ENCODE data around the gene NUDCD2. TPM values are rescaled to one million over a fixed set of nuclear protein-coding genes. Genes with fewer than 3 reads are reported as not detected.

NUDCD2 gene
- total and polyA plus RNA-seq, 9 of the 15 experiments (the other 6 are each of a cell fraction or from before 2014, with no cell fraction given): 14.6 to 76.9 (median 32.5) TPM

DNA sequence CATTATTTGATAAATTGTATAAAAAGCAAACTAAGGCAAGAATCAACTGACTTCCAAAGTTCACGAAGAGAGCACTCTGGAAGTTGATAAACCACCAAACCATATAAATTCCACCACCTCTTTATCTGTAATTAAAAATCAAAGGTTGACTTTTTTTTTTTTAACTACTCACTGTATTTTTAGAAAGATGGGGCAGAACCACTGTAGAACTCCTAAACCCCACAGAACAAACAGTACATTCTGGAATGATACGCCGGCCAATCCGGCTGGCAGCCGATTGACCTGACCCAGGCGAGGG lies 22.9 kb downstream of the NUDCD2 start:
- Histone ChIP-seq H3K4me1 (replicated peaks in 1 of 2; ENCODE audit: control insufficient read depth in 2 of 2, insufficient read depth in 2 of 2, low read length in 2 of 2) (peaks cover 3 to 33% of the 10 kb centered on the region in 2 experiments; a peak in 4 of 5 replicates), H3K9me3 (replicated peaks; ENCODE audit: control insufficient read depth, insufficient read depth, low read depth, low read length) (no peaks in the 10 kb centered on the region), H3K4me3 (peak overlapping the region; percentile 71), H3K79me2 (ENCODE audit: control insufficient read depth, insufficient read depth, low read length) (peaks cover 65% of the 10 kb centered on the region), H4K20me1 (replicated peaks; ENCODE audit: control insufficient read depth, insufficient read depth, low read length) (peaks cover 12% of the 10 kb centered on the region), H2AFZ (ENCODE audit: low read depth, low read length) (peak overlapping the region; percentile 48; the same call in 1 of the 2 replicates), H3K4me2 (ENCODE audit: insufficient read depth, low read length) (peak overlapping the region; percentile 68), H3K36me3 (ENCODE audit: control insufficient read depth, insufficient read depth, low read length) (peaks cover 30% of the 10 kb centered on the region), H3K27me3 (ENCODE audit: control insufficient read depth in 2 of 2, insufficient read depth in 2 of 2, low read length in 2 of 2) (no peaks in the 10 kb centered on the region), H3K9me1 (ENCODE audit: control insufficient read depth, insufficient read depth, low read length) (no peaks in the 10 kb centered on the region), H3K27ac (ENCODE audit: extremely low read depth, low read depth, low read length) (peak overlapping the region; percentile 59; the same call in 2 of the 3 replicates), H3K9ac (ENCODE audit: insufficient read depth in 1 of 2, low read depth in 2 of 2, low read length in 2 of 2) (peak overlapping the region in 1 of 2 experiments; percentile 77; a peak in 2 of 4 replicates)
- intact Hi-C loops (cut with micrococcal nuclease): loop anchor here (1.0 to 5.0 kb wide), 3 partner anchors 22 to 920 kb away; no protein-coding TSS in a partner anchor
- ChIA-PET CTCF (ENCODE audit: low intra/inter-chr PET ratio) (interaction anchor here (1.2 kb wide), 1 partner anchor 14 kb away, joined by 3 read pairs; no protein-coding TSS in a partner anchor), POLR2A (interaction anchor here (0.8 to 9.0 kb wide), 5 partner anchors 10 to 95 kb away, joined by 3 to 126 read pairs (median 3); partner anchors contain the start of genes HMMR and NUDCD2)
- 0% methylated on average over 4 of the region's 6 CpGs for WGBS (ENCODE audit: insufficient coverage, low coverage, missing lambda C conversion rate)
- DNase-seq (ENCODE audit: extremely low read depth in 1 of 4, low spot score in 3 of 4) (no peak), ATAC-seq (no peak), FAIRE-seq (no peak)
- no TSS peak for BruUV-seq (replicated peaks)
- in situ Hi-C loops (cut with MboI): no loop called here
- 0 out of 2 replicates have a peak, but pooled peaks have one; percentile 42 for TF ChIP-seq CHCHD3 (CRISPR knock-in tag; IDR thresholded peaks at IDR 0.05)
- TF ChIP-seq, protein P1, sequence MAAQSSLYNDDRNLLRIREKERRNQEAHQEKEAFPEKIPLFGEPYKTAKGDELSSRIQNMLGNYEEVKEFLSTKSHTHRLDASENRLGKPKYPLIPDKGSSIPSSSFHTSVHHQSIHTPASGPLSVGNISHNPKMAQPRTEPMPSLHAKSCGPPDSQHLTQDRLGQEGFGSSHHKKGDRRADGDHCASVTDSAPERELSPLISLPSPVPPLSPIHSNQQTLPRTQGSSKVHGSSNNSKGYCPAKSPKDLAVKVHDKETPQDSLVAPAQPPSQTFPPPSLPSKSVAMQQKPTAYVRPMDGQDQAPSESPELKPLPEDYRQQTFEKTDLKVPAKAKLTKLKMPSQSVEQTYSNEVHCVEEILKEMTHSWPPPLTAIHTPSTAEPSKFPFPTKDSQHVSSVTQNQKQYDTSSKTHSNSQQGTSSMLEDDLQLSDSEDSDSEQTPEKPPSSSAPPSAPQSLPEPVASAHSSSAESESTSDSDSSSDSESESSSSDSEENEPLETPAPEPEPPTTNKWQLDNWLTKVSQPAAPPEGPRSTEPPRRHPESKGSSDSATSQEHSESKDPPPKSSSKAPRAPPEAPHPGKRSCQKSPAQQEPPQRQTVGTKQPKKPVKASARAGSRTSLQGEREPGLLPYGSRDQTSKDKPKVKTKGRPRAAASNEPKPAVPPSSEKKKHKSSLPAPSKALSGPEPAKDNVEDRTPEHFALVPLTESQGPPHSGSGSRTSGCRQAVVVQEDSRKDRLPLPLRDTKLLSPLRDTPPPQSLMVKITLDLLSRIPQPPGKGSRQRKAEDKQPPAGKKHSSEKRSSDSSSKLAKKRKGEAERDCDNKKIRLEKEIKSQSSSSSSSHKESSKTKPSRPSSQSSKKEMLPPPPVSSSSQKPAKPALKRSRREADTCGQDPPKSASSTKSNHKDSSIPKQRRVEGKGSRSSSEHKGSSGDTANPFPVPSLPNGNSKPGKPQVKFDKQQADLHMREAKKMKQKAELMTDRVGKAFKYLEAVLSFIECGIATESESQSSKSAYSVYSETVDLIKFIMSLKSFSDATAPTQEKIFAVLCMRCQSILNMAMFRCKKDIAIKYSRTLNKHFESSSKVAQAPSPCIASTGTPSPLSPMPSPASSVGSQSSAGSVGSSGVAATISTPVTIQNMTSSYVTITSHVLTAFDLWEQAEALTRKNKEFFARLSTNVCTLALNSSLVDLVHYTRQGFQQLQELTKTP (IDR thresholded peaks at IDR 0.05; ENCODE audit: low read depth in 1 of 2, partially characterized antibody in 2 of 2): peak in 1 of 2 experiments; percentile 23
- 0 out of 2 replicates have a peak, but pooled peaks have one; percentile 34 for TF ChIP-seq ZNF436 (CRISPR knock-in tag; IDR thresholded peaks at IDR 0.05)
- TF ChIP-seq ZNF668 (CRISPR knock-in tag; IDR thresholded peaks at IDR 0.05): peak; percentile 77; the same call in 1 of the 2 replicates
- no peak for TF ChIP-seq ZFPM2 (CRISPR knock-in tag; IDR thresholded peaks at IDR 0.05)
- TF ChIP-seq, protein P2, sequence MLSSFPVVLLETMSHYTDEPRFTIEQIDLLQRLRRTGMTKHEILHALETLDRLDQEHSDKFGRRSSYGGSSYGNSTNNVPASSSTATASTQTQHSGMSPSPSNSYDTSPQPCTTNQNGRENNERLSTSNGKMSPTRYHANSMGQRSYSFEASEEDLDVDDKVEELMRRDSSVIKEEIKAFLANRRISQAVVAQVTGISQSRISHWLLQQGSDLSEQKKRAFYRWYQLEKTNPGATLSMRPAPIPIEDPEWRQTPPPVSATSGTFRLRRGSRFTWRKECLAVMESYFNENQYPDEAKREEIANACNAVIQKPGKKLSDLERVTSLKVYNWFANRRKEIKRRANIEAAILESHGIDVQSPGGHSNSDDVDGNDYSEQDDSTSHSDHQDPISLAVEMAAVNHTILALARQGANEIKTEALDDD (IDR thresholded peaks at IDR 0.05): 0 out of 2 replicates have a peak, but pooled peaks have one; percentile 3
- TF ChIP-seq CSDE1 (IDR thresholded peaks at IDR 0.05): 0 out of 4 replicates have a peak, but pooled peaks of 1 of the 2 experiments have one; percentile 7
- TF ChIP-seq, protein P3, sequence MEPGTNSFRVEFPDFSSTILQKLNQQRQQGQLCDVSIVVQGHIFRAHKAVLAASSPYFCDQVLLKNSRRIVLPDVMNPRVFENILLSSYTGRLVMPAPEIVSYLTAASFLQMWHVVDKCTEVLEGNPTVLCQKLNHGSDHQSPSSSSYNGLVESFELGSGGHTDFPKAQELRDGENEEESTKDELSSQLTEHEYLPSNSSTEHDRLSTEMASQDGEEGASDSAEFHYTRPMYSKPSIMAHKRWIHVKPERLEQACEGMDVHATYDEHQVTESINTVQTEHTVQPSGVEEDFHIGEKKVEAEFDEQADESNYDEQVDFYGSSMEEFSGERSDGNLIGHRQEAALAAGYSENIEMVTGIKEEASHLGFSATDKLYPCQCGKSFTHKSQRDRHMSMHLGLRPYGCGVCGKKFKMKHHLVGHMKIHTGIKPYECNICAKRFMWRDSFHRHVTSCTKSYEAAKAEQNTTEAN (CRISPR knock-in tag; IDR thresholded peaks at IDR 0.05): no peak
- peak; percentile 82; the same call in 1 of the 2 replicates for TF ChIP-seq PML (IDR thresholded peaks at IDR 0.05; ENCODE audit: low read length)
- TF ChIP-seq HNRNPL (IDR thresholded peaks at IDR 0.05; ENCODE audit: low read depth, low read length): no peak
- 0 out of 2 replicates have a peak, but pooled peaks have one; percentile 27 for TF ChIP-seq FOXJ2 (tag; IDR thresholded peaks at IDR 0.05)
- TF ChIP-seq DPF2 (IDR thresholded peaks at IDR 0.05): 0 out of 2 replicates have a peak, but pooled peaks have one; percentile 24
- TF ChIP-seq ZNF175 (CRISPR knock-in tag; IDR thresholded peaks at IDR 0.05; ENCODE audit: low read depth): no peak; the same call in 1 of the 2 replicates
- TF ChIP-seq POLR2H (tag; IDR thresholded peaks at IDR 0.05; ENCODE audit: low read depth): peak; percentile 98
- TF ChIP-seq, protein P4, sequence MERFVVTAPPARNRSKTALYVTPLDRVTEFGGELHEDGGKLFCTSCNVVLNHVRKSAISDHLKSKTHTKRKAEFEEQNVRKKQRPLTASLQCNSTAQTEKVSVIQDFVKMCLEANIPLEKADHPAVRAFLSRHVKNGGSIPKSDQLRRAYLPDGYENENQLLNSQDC (CRISPR knock-in tag; IDR thresholded peaks at IDR 0.05): 0 out of 2 replicates have a peak, but pooled peaks have one; percentile 37

All from K562 (cell line).